GM19468 (cell line): ENCODE data around the gene ARF6.
"Not testable (repeated sequence)": the region's sequence is repeated elsewhere in the genome, so short reads cannot be mapped to it uniquely, and the experiment has no call there.

ENCODE experiments used
- ATAC-seq: cut with Tn5 transposase; IDR thresholded peaks from one replicate; pipeline ENCODE4 v1.9.1; 2021; ENCODE audit warnings: mild to moderate bottlenecking, moderate library complexity, moderate number of reproducible peaks; ENCODE audit not compliant: unreplicated experiment; ENCODE audit errors: extremely low read depth

ARF6 gene

GRCh38 chr14:49902679-49903246 lies 9.9 kb downstream of the ARF6 start:
- not testable (repeated sequence) for ATAC-seq

GRCh38 chr14:49904270-49904669 lies 11.4 kb downstream of the ARF6 start:
- no peak for ATAC-seq

GRCh38 chr14:49905989-49906388 lies 13.1 kb downstream of the ARF6 start:
- no peak for ATAC-seq

- no peak for ATAC-seq
Measured at GRCh38 chr14:49907186-49907585, 14.3 kb downstream of the ARF6 start.

GRCh38 chr14:49908433-49908782 lies 15.5 kb downstream of the ARF6 start:
- ATAC-seq = no peak

- ATAC-seq = no peak
Measured at GRCh38 chr14:49909016-49909415, 16.1 kb downstream of the ARF6 start.

GRCh38 chr14:49915085-49915484 lies 22.2 kb downstream of the ARF6 start:
- no peak for ATAC-seq

- no peak for ATAC-seq
Measured at GRCh38 chr14:49918706-49919105, 25.8 kb downstream of the ARF6 start.

- ATAC-seq = no peak
Measured at GRCh38 chr14:49919825-49920659, 27.2 kb downstream of the ARF6 start.

- no peak for ATAC-seq
Measured at GRCh38 chr14:49920935-49921334, 28.1 kb downstream of the ARF6 start.

GRCh38 chr14:49921401-49921800 lies 28.5 kb downstream of the ARF6 start:
- ATAC-seq = no peak

- no peak for ATAC-seq
Measured at GRCh38 chr14:49923442-49923841, 30.6 kb downstream of the ARF6 start.

GRCh38 chr14:49923881-49924280 lies 31.0 kb downstream of the ARF6 start:
- no peak for ATAC-seq

GRCh38 chr14:49924852-49925251 lies 32.0 kb downstream of the ARF6 start:
- no peak for ATAC-seq

- ATAC-seq = no peak
Measured at GRCh38 chr14:49926803-49927202, 33.9 kb downstream of the ARF6 start.

GRCh38 chr14:49928015-49928414 lies 35.1 kb downstream of the ARF6 start:
- no peak for ATAC-seq

- no peak for ATAC-seq
Measured at GRCh38 chr14:49930720-49931119, 37.8 kb downstream of the ARF6 start.

GRCh38 chr14:49931523-49931922 lies 38.6 kb downstream of the ARF6 start:
- no peak for ATAC-seq

GRCh38 chr14:49933128-49933527 lies 40.2 kb downstream of the ARF6 start:
- ATAC-seq = no peak

- ATAC-seq = no peak
Measured at GRCh38 chr14:49933704-49934103, 40.8 kb downstream of the ARF6 start.

GRCh38 chr14:49934646-49935045 lies 41.8 kb downstream of the ARF6 start:
- ATAC-seq = no peak

- ATAC-seq = no peak
Measured at GRCh38 chr14:49935526-49935925, 42.6 kb downstream of the ARF6 start.
